AML-193 (cell line): Measurements from ENCODE around the gene EXOC6B.

Source experiments
- DNase-seq, 2 experiments: peaks; one replicate each; lab custom pipeline; 2025; lab: John Stamatoyannopoulos, UW

EXOC6B gene

GRCh38 chr2:72210470-72210869 lies 615.4 kb downstream of the EXOC6B start:
- no peak for DNase-seq

GRCh38 chr2:72208225-72208624 lies 617.6 kb downstream of the EXOC6B start:
- DNase-seq: no peak

GRCh38 chr2:72207334-72207733 lies 618.5 kb downstream of the EXOC6B start:
- no peak for DNase-seq

GRCh38 chr2:72205504-72205881 lies 620.3 kb downstream of the EXOC6B start:
- no peak for DNase-seq

GRCh38 chr2:72204786-72205503 lies 620.9 kb downstream of the EXOC6B start:
- no peak for DNase-seq

GRCh38 chr2:72204156-72204785 lies 621.6 kb downstream of the EXOC6B start:
- no peak for DNase-seq

GRCh38 chr2:72198532-72199241 lies 627.1 kb downstream of the EXOC6B start:
- no peak for DNase-seq

- DNase-seq: no peak
Observed at GRCh38 chr2:72193723-72194122, 632.1 kb downstream of the EXOC6B start.

GRCh38 chr2:72191441-72191840 lies 634.4 kb downstream of the EXOC6B start:
- DNase-seq: no peak

- no peak for DNase-seq
Observed at GRCh38 chr2:72185206-72185605, 640.6 kb downstream of the EXOC6B start.

GRCh38 chr2:72183466-72183865 lies 642.4 kb downstream of the EXOC6B start:
- no peak for DNase-seq

GRCh38 chr2:72183016-72183415 lies 642.8 kb downstream of the EXOC6B start:
- DNase-seq: no peak

- no peak for DNase-seq
Observed at GRCh38 chr2:72182547-72182946, 643.3 kb downstream of the EXOC6B start.

- no peak for DNase-seq
Observed at GRCh38 chr2:72181616-72182015, 644.2 kb downstream of the EXOC6B start.

- no peak for DNase-seq
Observed at GRCh38 chr2:72180351-72180750, 645.5 kb downstream of the EXOC6B start.

- DNase-seq: no peak
Observed at GRCh38 chr2:72178551-72178950, 647.3 kb downstream of the EXOC6B start.

GRCh38 chr2:72176281-72176680 lies 649.6 kb downstream of the EXOC6B start:
- DNase-seq: no peak

GRCh38 chr2:72175636-72176035 lies 650.2 kb downstream of the EXOC6B start:
- no peak for DNase-seq

GRCh38 chr2:72173640-72174321 lies 652.1 kb downstream of the EXOC6B start:
- DNase-seq: no peak

- DNase-seq: no peak
Observed at GRCh38 chr2:72172478-72172877, 653.4 kb downstream of the EXOC6B start.

- DNase-seq: no peak
Observed at GRCh38 chr2:72166279-72166678, 659.6 kb downstream of the EXOC6B start.

GRCh38 chr2:72165792-72166191 lies 660.0 kb downstream of the EXOC6B start:
- DNase-seq: no peak

- no peak for DNase-seq
Observed at GRCh38 chr2:72162574-72162973, 663.3 kb downstream of the EXOC6B start.
